GM13977 (cell line): ENCODE measurements around the gene CCDC93.

Experiments
- DNase-seq: peaks from one replicate; pipeline ENCODE4 v3.0.0; 2012; ENCODE audit warnings: low spot score
- in situ Hi-C: fragments of 300-500 bp; cut with MboI; formaldehyde crosslinking; loops from one replicate; pipeline ENCODE4 v1.12.0; 2022; ENCODE audit warnings: low sequenced_read_pairs, low pct_unique_long_range_greater_than_20kb, mixed read lengths, inconsistent platforms; ENCODE audit not compliant: unreplicated experiment
- TF ChIP-seq, protein P1 (sequence below): IDR thresholded peaks from 2 replicates; pipeline ENCODE4 v1.5.1; 2012; ENCODE audit warnings: mild to moderate bottlenecking, control low read depth; ENCODE audit not compliant: insufficient read depth; ENCODE audit errors: extremely low read depth, missing control alignments

CCDC93 gene

DNA sequence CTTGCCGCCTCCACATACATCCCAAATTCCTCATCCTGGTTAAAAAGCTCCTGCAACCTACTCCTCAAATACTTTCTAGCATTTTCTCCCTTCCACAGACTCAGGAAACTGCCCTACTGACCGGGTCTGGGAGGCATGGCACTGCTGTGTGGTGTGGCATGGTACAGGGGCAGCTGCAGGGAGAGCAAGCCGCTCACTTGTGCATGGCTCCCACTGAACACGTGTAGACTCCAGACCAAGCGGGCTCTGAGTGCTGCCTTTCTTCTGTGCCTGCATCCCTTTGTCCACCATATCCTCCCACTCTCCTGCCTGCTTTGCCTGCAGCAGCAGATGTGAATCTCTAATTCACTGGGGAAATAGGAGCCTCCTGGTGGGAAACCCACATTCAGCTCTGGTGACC, 72.2 kb downstream of the CCDC93 start:
- in situ Hi-C loops, result no loop called here

DNA sequence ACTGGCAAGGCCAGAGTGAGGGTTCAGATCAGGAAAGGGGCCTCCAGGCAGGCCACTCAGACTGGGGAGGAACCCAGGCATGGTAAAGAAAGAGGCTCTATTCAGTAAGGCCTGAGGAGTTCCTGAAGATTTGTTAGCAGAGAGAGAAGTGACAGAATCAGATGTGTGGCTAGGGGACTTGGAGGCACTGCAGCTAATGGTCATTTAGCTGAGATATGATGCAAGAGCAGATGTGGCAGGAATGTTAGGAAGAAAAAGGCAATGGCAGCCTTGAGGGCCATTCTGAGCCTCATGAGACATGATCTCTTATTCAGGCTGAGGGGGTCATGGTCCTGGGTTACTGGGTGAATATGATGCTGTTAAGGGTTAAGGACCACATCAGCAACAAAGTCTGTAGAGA, 73.4 kb downstream of the CCDC93 start:
- DNase-seq, result no peak
- TF ChIP-seq, protein P1, sequence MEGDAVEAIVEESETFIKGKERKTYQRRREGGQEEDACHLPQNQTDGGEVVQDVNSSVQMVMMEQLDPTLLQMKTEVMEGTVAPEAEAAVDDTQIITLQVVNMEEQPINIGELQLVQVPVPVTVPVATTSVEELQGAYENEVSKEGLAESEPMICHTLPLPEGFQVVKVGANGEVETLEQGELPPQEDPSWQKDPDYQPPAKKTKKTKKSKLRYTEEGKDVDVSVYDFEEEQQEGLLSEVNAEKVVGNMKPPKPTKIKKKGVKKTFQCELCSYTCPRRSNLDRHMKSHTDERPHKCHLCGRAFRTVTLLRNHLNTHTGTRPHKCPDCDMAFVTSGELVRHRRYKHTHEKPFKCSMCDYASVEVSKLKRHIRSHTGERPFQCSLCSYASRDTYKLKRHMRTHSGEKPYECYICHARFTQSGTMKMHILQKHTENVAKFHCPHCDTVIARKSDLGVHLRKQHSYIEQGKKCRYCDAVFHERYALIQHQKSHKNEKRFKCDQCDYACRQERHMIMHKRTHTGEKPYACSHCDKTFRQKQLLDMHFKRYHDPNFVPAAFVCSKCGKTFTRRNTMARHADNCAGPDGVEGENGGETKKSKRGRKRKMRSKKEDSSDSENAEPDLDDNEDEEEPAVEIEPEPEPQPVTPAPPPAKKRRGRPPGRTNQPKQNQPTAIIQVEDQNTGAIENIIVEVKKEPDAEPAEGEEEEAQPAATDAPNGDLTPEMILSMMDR, result no peak
- in situ Hi-C loops, result no loop called here

More for the DNA sequence above, 72.2 kb downstream of the CCDC93 start:
- DNase-seq, result no peak
- TF ChIP-seq, protein P1, result no peak

DNA sequence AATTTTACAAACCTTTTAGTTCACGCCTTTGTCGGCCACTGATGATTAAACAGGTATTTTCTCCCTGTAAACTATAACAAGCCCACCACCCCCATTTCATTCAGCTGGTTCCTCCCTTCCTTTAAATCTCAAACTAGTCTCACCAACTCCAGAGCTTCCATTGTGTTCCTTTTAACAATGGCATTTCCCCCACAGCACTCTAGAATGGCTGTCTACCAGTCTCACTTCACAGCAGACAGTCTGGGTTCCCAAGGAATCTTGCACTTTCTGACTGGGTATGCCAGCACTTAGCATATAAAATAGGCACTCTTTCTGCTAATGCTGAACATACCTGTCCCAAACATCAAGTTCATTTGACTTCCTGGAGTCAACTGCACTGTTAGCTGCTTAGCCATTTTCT, 75.3 kb downstream of the CCDC93 start:
- no peak for DNase-seq
- in situ Hi-C loops, result no loop called here
- TF ChIP-seq, protein P1, result no peak

DNA sequence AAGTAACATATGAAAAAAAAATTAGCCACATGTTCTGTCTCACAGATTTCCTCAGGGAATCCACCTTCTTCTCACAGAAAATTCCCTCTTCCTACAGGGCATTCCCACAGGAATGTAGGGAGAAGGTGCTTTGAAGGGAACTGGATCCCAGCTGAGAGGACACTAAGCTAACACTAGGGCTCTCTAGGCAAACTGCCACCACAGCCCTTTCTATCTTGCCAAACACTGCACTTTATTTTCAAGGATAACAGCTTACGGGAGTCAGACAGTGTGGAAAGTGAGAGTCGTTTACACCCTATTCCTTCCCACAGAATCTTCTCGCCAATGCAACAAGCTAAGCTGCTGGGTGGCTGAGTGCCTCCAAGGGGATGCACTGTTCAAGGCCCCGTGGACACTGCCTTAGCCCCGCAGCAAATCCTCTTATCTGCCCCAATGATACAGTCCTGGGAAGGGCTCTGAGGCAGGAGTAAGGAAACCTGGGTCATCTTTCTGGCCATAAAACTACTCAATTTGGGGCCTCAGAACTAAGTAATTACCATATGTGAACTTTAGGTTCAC, 76.9 kb downstream of the CCDC93 start:
- no peak for DNase-seq

DNA sequence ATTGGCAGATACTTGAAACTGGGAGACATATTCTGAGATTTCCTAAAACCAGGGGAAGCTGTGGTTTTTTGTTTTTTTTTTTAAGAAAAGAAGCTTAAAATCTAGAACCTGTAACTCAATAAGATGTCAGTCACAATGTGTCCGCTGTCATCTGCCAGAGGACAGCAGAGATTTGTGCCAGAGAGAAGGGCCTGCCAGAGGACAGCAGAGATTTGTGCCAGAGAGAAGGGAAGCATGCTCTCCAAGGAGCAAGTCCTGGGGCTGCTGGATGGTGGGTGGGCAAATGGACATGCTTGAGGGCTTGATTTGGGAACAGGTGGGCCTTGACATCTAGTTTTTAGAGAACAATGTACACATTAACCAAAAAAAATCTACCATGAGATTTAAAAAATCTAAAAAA, 77.9 kb downstream of the CCDC93 start:
- in situ Hi-C loops, result no loop called here
- TF ChIP-seq, protein P1, result no peak

More for the DNA sequence above, 76.9 kb downstream of the CCDC93 start:
- in situ Hi-C loops, result no loop called here
- TF ChIP-seq, protein P1, result no peak

DNA sequence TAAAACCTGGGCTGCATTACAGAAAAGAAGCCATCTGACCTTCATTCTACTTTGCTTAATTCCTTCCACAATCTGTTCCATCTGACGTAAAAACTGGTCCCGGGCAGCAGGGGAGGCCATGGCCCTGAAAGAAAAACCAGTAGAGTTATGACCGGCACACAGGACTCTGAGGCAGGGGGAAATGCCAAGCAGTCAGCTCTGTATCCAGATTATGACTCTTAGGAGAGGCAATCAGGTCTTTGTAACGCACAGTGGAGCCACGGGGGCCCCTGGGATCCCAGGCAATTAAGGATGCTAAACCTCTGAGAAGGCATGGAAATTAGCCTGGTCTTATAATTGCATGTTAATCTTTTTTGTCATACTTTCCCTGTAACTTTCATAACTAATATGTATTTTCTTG, 78.4 kb downstream of the CCDC93 start:
- in situ Hi-C loops, result no loop called here
- DNase-seq, result no peak
- TF ChIP-seq, protein P1, result no peak

More for the DNA sequence above, 77.9 kb downstream of the CCDC93 start:
- DNase-seq, result no peak
